BJ (cell line): ENCODE results near the gene BPIFB6. TPM values are rescaled to one million over a fixed set of nuclear protein-coding genes. Genes with fewer than 3 reads are reported as not detected.

Experiments used
- CTCF ChIA-PET: fragments of 350-600 bp; formaldehyde crosslinking; extraction: SDS; loops from one replicate; lab custom pipeline; 2021; ENCODE audit warnings: antibody characterized with exemption, inconsistent platforms; lab: Yijun Ruan, JAX
- POLR2A ChIA-PET: fragments of 300-600 bp; sonication (Branson Sonifier 250); formaldehyde crosslinking; extraction: SDS; loops from one replicate; lab custom pipeline; 2021; ENCODE audit warnings: antibody characterized with exemption; lab: Charles Lee
- DNase-seq: peaks from one replicate; pipeline ENCODE4 v3.0.0-alpha.2; 2011; ENCODE audit warnings: low read depth
- H3K27me3 ChIP-seq: 2 replicates; pipeline ENCODE4 v1.6.0; 2011; ENCODE audit warnings: low read length; ENCODE audit not compliant: control insufficient read depth, insufficient read depth
- H3K36me3 ChIP-seq: 2 replicates; pipeline ENCODE4 v1.5.1; 2011; ENCODE audit warnings: low read length; ENCODE audit not compliant: control insufficient read depth, insufficient read depth
- H3K4me3 ChIP-seq: 2 replicates; pipeline ENCODE4 v1.5.1; 2011; ENCODE audit warnings: low read depth, mild to moderate bottlenecking, control low read depth, low read length
- CTCF ChIP-seq: IDR thresholded peaks from 2 replicates; pipeline ENCODE4 v1.5.1; 2011; ENCODE audit warnings: low read depth, mild to moderate bottlenecking, control low read depth, inconsistent platforms, low read length, moderate library complexity; ENCODE audit not compliant: insufficient read depth
- polyA plus RNA-seq: library from polyadenylated mRNA; depleted of rRNA; stranded (reverse); fragments of >200 nt; gene quantifications from 2 replicates; pipeline ENCODE4 v1.2.3, GENCODE V29; 2011

The BPIFB6 gene
- polyA plus RNA-seq, 1 experiment, result not detected

- H3K36me3 ChIP-seq, result no peaks in the 10 kb centered on the region
- TF ChIP-seq CTCF, result no peak
- no peaks in the 10 kb centered on the region for H3K27me3 ChIP-seq
- H3K4me3 ChIP-seq, result no peak overlapping the region
- ChIA-PET POLR2A (no interaction called here), CTCF (no interaction called here)
- no peak for DNase-seq
Measured at GRCh38 chr20:33082546-33082945, 51.1 kb downstream of the BPIFB6 start.

DNA sequence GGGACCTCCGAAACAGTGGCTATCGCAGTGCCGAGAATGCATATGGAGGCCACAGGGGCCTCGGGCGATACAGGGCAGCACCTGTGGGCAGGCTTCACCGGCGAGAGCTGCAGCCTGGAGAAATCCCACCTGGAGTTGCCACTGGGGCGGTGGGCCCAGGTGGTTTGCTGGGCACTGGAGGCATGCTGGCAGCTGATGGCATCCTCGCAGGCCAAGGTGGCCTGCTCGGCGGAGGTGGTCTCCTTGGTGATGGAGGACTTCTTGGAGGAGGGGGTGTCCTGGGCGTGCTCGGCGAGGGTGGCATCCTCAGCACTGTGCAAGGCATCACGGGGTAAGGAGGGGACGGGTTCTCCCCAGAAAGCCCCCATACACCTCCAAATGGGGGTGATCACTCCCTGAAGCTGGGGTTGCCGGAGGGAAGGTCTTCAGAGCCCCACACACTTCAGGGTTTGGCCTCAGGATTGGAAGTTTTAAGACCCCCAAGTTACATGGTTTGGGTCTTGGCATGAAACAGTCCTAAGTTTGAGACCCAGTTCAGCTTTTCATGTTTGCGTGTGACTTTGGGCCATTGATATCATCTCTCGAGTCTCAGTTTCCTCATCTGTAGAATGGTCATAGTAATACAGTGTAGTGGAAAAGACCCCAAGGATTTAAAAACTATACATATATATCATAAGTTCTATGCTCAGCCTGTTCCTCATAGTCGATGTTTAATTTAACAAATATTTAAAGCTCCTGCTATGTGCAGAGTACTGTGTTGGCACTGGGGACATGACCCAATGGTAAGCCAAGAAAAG lies 52.3 kb downstream of the BPIFB6 start:
- no peaks in the 10 kb centered on the region for H3K36me3 ChIP-seq
- ChIA-PET CTCF (no interaction called here), POLR2A (no interaction called here)
- no peak for DNase-seq
- H3K4me3 ChIP-seq, result no peak overlapping the region
- 0 out of 2 replicates have a peak, but pooled peaks cover 2% of the 10 kb centered on the region for H3K27me3 ChIP-seq
- no peak for TF ChIP-seq CTCF

DNA sequence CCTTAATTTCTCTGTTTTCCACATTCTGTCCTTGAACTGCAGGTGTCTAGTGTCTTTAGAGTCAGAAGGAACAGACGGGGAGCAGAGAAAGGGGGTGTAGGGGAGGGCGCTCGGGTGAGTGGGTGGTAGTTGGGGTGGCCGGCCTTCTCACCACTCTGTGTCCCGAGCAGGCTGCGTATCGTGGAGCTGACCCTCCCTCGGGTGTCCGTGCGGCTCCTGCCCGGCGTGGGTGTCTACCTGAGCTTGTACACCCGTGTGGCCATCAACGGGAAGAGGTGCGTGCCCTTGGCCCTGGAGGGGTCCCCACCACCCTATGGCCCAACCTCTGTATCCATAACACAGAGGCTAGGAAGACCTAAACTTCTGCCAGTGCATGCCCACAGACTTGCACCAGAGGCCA lies 53.3 kb downstream of the BPIFB6 start:
- no peak for DNase-seq
- Histone ChIP-seq H3K27me3 (peaks cover 4% of the 10 kb centered on the region; the same call in 1 of the 2 replicates), H3K4me3 (no peak overlapping the region), H3K36me3 (no peaks in the 10 kb centered on the region)
- ChIA-PET CTCF (no interaction called here), POLR2A (no interaction called here)
- no peak for TF ChIP-seq CTCF

DNA sequence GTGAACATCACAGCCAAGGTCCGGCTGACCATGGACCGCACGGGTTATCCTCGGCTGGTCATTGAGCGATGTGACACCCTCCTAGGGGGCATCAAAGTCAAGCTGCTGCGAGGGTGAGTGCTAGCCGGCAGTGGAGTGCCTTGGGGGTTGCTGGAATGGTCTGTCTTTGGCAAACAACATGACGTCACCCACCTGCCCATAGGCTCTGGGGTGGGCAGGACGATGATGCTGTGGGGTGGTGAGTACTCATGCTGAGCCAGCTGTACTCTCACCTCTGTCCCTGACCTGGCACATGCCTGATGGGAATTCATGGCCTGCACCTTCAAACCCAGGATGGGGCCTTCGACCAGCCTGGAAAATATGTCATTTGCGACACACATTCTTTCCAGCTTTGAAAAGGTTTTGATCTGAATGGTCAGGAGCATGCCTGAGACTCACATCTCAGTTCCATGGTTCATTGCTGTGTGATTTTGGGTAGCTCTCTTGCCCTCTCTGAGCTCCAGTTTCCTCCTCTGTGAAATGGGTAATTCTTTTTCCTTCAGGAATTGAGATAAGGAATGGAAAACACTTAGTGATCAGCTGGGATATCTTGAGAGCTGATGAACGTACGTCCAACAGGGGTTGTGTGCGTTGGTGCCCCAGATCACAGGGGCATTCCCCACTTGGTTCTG lies 54.7 kb downstream of the BPIFB6 start:
- ChIA-PET CTCF (no interaction called here), POLR2A (no interaction called here)
- H3K36me3 ChIP-seq, result no peaks in the 10 kb centered on the region
- TF ChIP-seq CTCF, result no peak
- DNase-seq, result no peak
- H3K4me3 ChIP-seq, result no peak overlapping the region
- peaks cover 4% of the 10 kb centered on the region; the same call in 1 of the 2 replicates for H3K27me3 ChIP-seq

- no peaks in the 10 kb centered on the region for H3K36me3 ChIP-seq
- CTCF ChIA-PET, result interaction anchor here (0.6 kb wide), 1 partner anchor 170 kb away, joined by 3 read pairs; no protein-coding TSS in a partner anchor
- DNase-seq, result no peak
- H3K27me3 ChIP-seq, result peaks cover 4% of the 10 kb centered on the region; the same call in 1 of the 2 replicates
- POLR2A ChIA-PET, result no interaction called here
- H3K4me3 ChIP-seq, result no peak overlapping the region
- TF ChIP-seq CTCF, result no peak
Measured at GRCh38 chr20:33091147-33091546, 59.7 kb downstream of the BPIFB6 start.
